Hepatocyte (in vitro differentiated cells): ENCODE data around the gene DLG2. TPM values are rescaled to one million over a fixed set of nuclear protein-coding genes. Genes with fewer than 3 reads are reported as not detected.

Source experiments
- DNase-seq: peaks from one replicate; pipeline ENCODE4 v3.0.0-alpha.2; 2016; ENCODE audit warnings: low spot score
- H2AFZ ChIP-seq: fragments of 200-600 bp; sonication (generic); 2 replicates; pipeline ENCODE4 v1.6.0; 2016; ENCODE audit warnings: antibody characterized with exemption, mild to moderate bottlenecking
- H3K27ac ChIP-seq: fragments of 200-600 bp; sonication (generic); 2 replicates; pipeline ENCODE4 v1.5.1; 2016; ENCODE audit warnings: mild to moderate bottlenecking
- H3K27me3 ChIP-seq: fragments of 200-600 bp; sonication (generic); 2 replicates; pipeline ENCODE4 v1.6.1; 2016
- H3K36me3 ChIP-seq: fragments of 200-600 bp; sonication (generic); replicated peaks from 2 replicates; pipeline ENCODE4 v1.5.1; 2016; ENCODE audit warnings: low read depth; ENCODE audit not compliant: insufficient read depth
- H3K4me1 ChIP-seq: fragments of 200-600 bp; sonication (generic); 2 replicates; pipeline ENCODE4 v1.5.1; 2016; ENCODE audit warnings: mild to moderate bottlenecking, moderate library complexity; ENCODE audit not compliant: insufficient read depth
- H3K4me2 ChIP-seq: fragments of 200-600 bp; sonication (generic); 2 replicates; pipeline ENCODE4 v1.6.0; 2016
- H3K4me3 ChIP-seq: fragments of 200-600 bp; sonication (generic); 2 replicates; pipeline ENCODE4 v1.5.1; 2016; ENCODE audit warnings: mild to moderate bottlenecking
- H3K79me2 ChIP-seq: fragments of 200-600 bp; sonication (generic); 2 replicates; pipeline ENCODE4 v1.6.0; 2017; ENCODE audit warnings: mild to moderate bottlenecking
- H3K9me2 ChIP-seq: fragments of 200-600 bp; sonication (generic); replicated peaks from 2 replicates; pipeline ENCODE4 v1.6.0; 2017; ENCODE audit warnings: mild to moderate bottlenecking; ENCODE audit not compliant: insufficient read depth
- H3K9me3 ChIP-seq: fragments of 200-600 bp; sonication (generic); 2 replicates; pipeline ENCODE4 v1.5.1; 2016; ENCODE audit warnings: low read depth, mild to moderate bottlenecking
- H4K20me1 ChIP-seq: fragments of 200-600 bp; sonication (generic); 2 replicates; pipeline ENCODE4 v1.6.0; 2016; ENCODE audit warnings: mild to moderate bottlenecking; ENCODE audit not compliant: insufficient read depth, poor library complexity, severe bottlenecking
- CTCF ChIP-seq: fragments of 200-600 bp; sonication (generic); IDR thresholded peaks from 2 replicates; pipeline ENCODE4 v1.5.1; 2016; ENCODE audit warnings: antibody characterized with exemption, mild to moderate bottlenecking; ENCODE audit not compliant: poor library complexity
- EZH2 ChIP-seq: fragments of 200-600 bp; sonication (generic); IDR thresholded peaks from 2 replicates; pipeline ENCODE4 v1.6.1; 2016; ENCODE audit warnings: antibody characterized with exemption, mild to moderate bottlenecking, borderline replicate concordance
- EZH2phosphoT487 ChIP-seq: fragments of 200-600 bp; sonication (generic); IDR thresholded peaks from one replicate; pipeline ENCODE4 v1.6.1; 2018; ENCODE audit warnings: antibody characterized with exemption, mild to moderate bottlenecking, low read depth, moderate library complexity; ENCODE audit not compliant: unreplicated experiment, severe bottlenecking
- WGBS: methylation state at CpG from one replicate; pipeline ENCODE4 v1.1.6; 2016; ENCODE audit warnings: low lambda C conversion rate; ENCODE audit errors: missing lambda C conversion rate; 5-methylcytosine and 5-hydroxymethylcytosine counted together
- polyA plus RNA-seq: library from polyadenylated mRNA; unstranded; fragments of >200 nt; fragmentation: Nextera tagmentation; extraction: Ambion mirVana; gene quantifications from 2 replicates; pipeline ENCODE4 v1.2.1, GENCODE V29; 2016
- total RNA-seq: library from RNA; depleted of rRNA; stranded (reverse); fragments of >200 nt; gene quantifications from 2 replicates; pipeline ENCODE4 v1.2.3, GENCODE V29; 2014

DLG2 gene
- total and polyA plus RNA-seq, 2 experiments from 2014 or later, result 2.6 to 6.8 TPM

GRCh38 chr11:85540181-85540580 is 87.0 kb downstream of the DLG2 start:
- 74% methylated on average over 5 of the region's 5 CpGs for WGBS
- Histone ChIP-seq H3K4me3 (no peak overlapping the region), H3K4me2 (no peak overlapping the region), H3K4me1 (no peaks in the 10 kb centered on the region), H3K27ac (no peak overlapping the region), H4K20me1 (no peaks in the 10 kb centered on the region), H3K36me3 (no peaks in the 10 kb centered on the region), H2AFZ (no peak overlapping the region), H3K9me2 (no peaks in the 10 kb centered on the region), H3K9me3 (no peaks in the 10 kb centered on the region), H3K79me2 (no peaks in the 10 kb centered on the region), H3K27me3 (no peaks in the 10 kb centered on the region)
- no peak for DNase-seq
- no peak for TF ChIP-seq CTCF
- TF ChIP-seq EZH2, result no peak
- no peak for TF ChIP-seq EZH2phosphoT487

DNA sequence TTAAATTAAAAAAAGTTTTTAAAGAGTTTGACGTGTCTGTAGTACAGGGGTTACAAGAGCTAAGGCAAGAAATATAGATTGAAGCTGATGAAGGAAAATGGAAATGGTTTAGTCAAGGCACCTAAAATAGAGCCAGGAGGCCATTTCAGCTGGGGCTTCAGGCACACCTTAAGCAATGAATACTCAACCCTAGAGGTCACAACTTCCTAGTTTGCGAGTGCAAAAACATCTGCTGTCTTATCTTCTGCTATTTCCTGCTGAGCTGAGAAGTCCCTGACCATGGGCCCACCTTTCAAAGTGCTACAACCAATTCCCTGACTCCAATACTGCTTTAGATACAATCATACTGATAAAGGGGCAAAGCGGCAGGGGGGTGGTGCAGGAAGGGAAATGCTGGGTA is 87.4 kb downstream of the DLG2 start:
- Histone ChIP-seq H3K4me1 (no peaks in the 10 kb centered on the region), H3K27me3 (no peaks in the 10 kb centered on the region), H3K4me3 (no peak overlapping the region), H3K9me3 (no peaks in the 10 kb centered on the region), H3K4me2 (no peak overlapping the region), H3K36me3 (no peaks in the 10 kb centered on the region), H3K27ac (no peak overlapping the region), H3K9me2 (no peaks in the 10 kb centered on the region), H3K79me2 (no peaks in the 10 kb centered on the region), H4K20me1 (no peaks in the 10 kb centered on the region), H2AFZ (no peak overlapping the region)
- TF ChIP-seq EZH2, result no peak
- no peak for TF ChIP-seq CTCF
- TF ChIP-seq EZH2phosphoT487, result no peak
- no peak for DNase-seq
- 71% methylated on average over 3 of the region's 3 CpGs for WGBS

DNA sequence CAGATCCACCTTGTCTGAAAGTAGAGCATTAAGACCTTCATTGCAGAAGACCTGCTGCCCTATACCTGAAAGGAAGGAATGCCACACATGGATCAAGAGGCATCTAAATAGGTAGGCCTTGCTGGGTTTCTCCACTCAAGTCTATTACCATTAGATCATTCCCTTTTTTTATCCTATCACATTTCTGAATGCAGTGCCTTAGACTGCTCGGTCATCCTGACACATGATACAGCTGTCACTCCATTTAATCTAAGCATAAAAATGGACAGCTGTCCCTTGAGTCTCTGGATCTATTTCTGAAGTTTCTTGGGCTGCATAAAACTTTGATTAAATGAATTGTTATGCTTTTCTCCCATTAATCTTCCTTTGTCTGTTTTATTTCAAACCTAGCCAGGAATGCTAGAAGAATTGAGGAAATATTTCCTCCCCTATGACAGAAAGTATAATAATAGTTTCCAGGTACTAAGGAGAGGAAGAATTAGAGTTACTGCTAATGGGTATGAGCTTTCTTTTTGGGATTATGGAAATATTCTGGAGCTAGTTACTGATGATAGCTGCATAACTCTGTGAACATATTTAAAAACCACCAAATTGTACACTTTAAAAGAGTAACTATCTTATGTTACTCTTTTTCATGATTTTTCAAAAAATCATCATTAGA is 88.0 kb downstream of the DLG2 start:
- WGBS, result 83% methylated on average over 1 of the region's 1 CpG

More for the DNA sequence above, 88.0 kb downstream of the DLG2 start:
- Histone ChIP-seq H3K9me2 (no peaks in the 10 kb centered on the region), H3K27ac (no peak overlapping the region), H3K36me3 (no peaks in the 10 kb centered on the region), H2AFZ (no peak overlapping the region), H3K79me2 (no peaks in the 10 kb centered on the region), H3K9me3 (no peaks in the 10 kb centered on the region), H4K20me1 (no peaks in the 10 kb centered on the region), H3K4me1 (no peaks in the 10 kb centered on the region), H3K27me3 (no peaks in the 10 kb centered on the region), H3K4me3 (no peak overlapping the region), H3K4me2 (no peak overlapping the region)
- TF ChIP-seq EZH2 (no peak), EZH2phosphoT487 (no peak), CTCF (no peak)
- DNase-seq, result no peak
